ENCODE measurements around the gene ZNRF3.
"Not testable (repeated sequence)": the region's sequence is repeated elsewhere in the genome, so short reads cannot be mapped to it uniquely, and the experiment has no call there.

The ZNRF3 gene

GRCh38 chr22:28882878-28883656 is at the start of gene ZNRF3:
Gene ZNRF3, plus strand, starts transcription at chr22:28883572. Its CDS starts 195 bp downstream, at chr22:28883767.
- peak; percentile 89 for DNase-seq (ENCODE audit: low spot score)

- DNase-seq (ENCODE audit: low spot score): no peak
Observed at GRCh38 chr22:28835630-28836189, 47.7 kb upstream of the ZNRF3 start.

GRCh38 chr22:28837640-28838039 is 45.7 kb upstream of the ZNRF3 start:
- no peak for DNase-seq (ENCODE audit: low spot score)

GRCh38 chr22:28838971-28839370 is 44.4 kb upstream of the ZNRF3 start:
- DNase-seq (ENCODE audit: low spot score): no peak

- no peak for DNase-seq (ENCODE audit: low spot score)
Observed at GRCh38 chr22:28841111-28841510, 42.3 kb upstream of the ZNRF3 start.

GRCh38 chr22:28843633-28844032 is 39.7 kb upstream of the ZNRF3 start:
- no peak for DNase-seq (ENCODE audit: low spot score)

GRCh38 chr22:28844277-28844676 is 39.1 kb upstream of the ZNRF3 start:
- not testable (repeated sequence) for DNase-seq (ENCODE audit: low spot score)

- no peak for DNase-seq (ENCODE audit: low spot score)
Observed at GRCh38 chr22:28846994-28847393, 36.4 kb upstream of the ZNRF3 start.

GRCh38 chr22:28855355-28856094 is 27.8 kb upstream of the ZNRF3 start:
- peak; percentile 69 for DNase-seq (ENCODE audit: low spot score)

- no peak for DNase-seq (ENCODE audit: low spot score)
Observed at GRCh38 chr22:28856095-28856455, 27.3 kb upstream of the ZNRF3 start.

- DNase-seq (ENCODE audit: low spot score): no peak
Observed at GRCh38 chr22:28857288-28857687, 26.1 kb upstream of the ZNRF3 start.

GRCh38 chr22:28864878-28865596 is 18.3 kb upstream of the ZNRF3 start:
- no peak for DNase-seq (ENCODE audit: low spot score)

GRCh38 chr22:28867191-28867590 is 16.2 kb upstream of the ZNRF3 start:
- no peak for DNase-seq (ENCODE audit: low spot score)

GRCh38 chr22:28868389-28868788 is 15.0 kb upstream of the ZNRF3 start:
- not testable (repeated sequence) for DNase-seq (ENCODE audit: low spot score)

GRCh38 chr22:28869736-28870135 is 13.6 kb upstream of the ZNRF3 start:
- no peak for DNase-seq (ENCODE audit: low spot score)

- no peak for DNase-seq (ENCODE audit: low spot score)
Observed at GRCh38 chr22:28873183-28873963, 10.0 kb upstream of the ZNRF3 start.

GRCh38 chr22:28874061-28874460 is 9.3 kb upstream of the ZNRF3 start:
- no peak for DNase-seq (ENCODE audit: low spot score)

- DNase-seq (ENCODE audit: low spot score): no peak
Observed at GRCh38 chr22:28874811-28875320, 8.5 kb upstream of the ZNRF3 start.

- DNase-seq (ENCODE audit: low spot score): no peak
Observed at GRCh38 chr22:28882545-28882877, 861 bp upstream of the ZNRF3 start.

- no peak for DNase-seq (ENCODE audit: low spot score)
Observed at GRCh38 chr22:28883657-28883916, 215 bp downstream of the ZNRF3 start.

GRCh38 chr22:28883917-28884746 is 760 bp downstream of the ZNRF3 start:
- no peak for DNase-seq (ENCODE audit: low spot score)

All from activated CD4-positive, alpha-beta T cell treated with anti-CD3 and anti-CD28 coated beads, Interleukin-2, Interleukin-4, amounts not matched to agents 100 ng/mL and 50 ng/mL, durations not matched to agents 16 hours and 8 hours (primary cell).